Stimulated activated CD8-positive, alpha-beta memory T cell treated with anti-CD3 and anti-CD28 coated beads, Interleukin-15, amount 100 ng/mL, for 1 hour (primary cell): ENCODE measurements around the gene MYO1B.
"Not testable (repeated sequence)": the region's sequence is repeated elsewhere in the genome, so short reads cannot be mapped to it uniquely, and the experiment has no call there.

ENCODE experiments used
- DNase-seq: peaks from one replicate; pipeline ENCODE4 v3.0.0-alpha.2; 2020; ENCODE audit warnings: low read depth

The MYO1B gene

GRCh38 chr2:191410646-191411436, 165.6 kb downstream of the MYO1B start:
- no peak for DNase-seq

- no peak for DNase-seq
Measured at GRCh38 chr2:191411472-191411871, 166.3 kb downstream of the MYO1B start.

- DNase-seq: no peak
Measured at GRCh38 chr2:191412353-191412752, 167.1 kb downstream of the MYO1B start.

GRCh38 chr2:191415101-191415500, 169.9 kb downstream of the MYO1B start:
- no peak for DNase-seq

- DNase-seq: no peak
Measured at GRCh38 chr2:191415858-191416257, 170.7 kb downstream of the MYO1B start.

GRCh38 chr2:191417746-191418145, 172.5 kb downstream of the MYO1B start:
- DNase-seq: no peak

- DNase-seq: no peak
Measured at GRCh38 chr2:191421950-191422349, 176.7 kb downstream of the MYO1B start.

- DNase-seq: no peak
Measured at GRCh38 chr2:191427031-191427430, 181.8 kb downstream of the MYO1B start.

- no peak for DNase-seq
Measured at GRCh38 chr2:191428141-191428540, 182.9 kb downstream of the MYO1B start.

- no peak for DNase-seq
Measured at GRCh38 chr2:191430476-191430875, 185.3 kb downstream of the MYO1B start.

- DNase-seq: no peak
Measured at GRCh38 chr2:191432121-191432520, 186.9 kb downstream of the MYO1B start.

GRCh38 chr2:191434072-191434471, 188.9 kb downstream of the MYO1B start:
- DNase-seq: no peak

- DNase-seq: no peak
Measured at GRCh38 chr2:191435141-191435540, 189.9 kb downstream of the MYO1B start.

- DNase-seq: no peak
Measured at GRCh38 chr2:191436368-191437055, 191.3 kb downstream of the MYO1B start.

- DNase-seq: no peak
Measured at GRCh38 chr2:191439481-191439880, 194.3 kb downstream of the MYO1B start.

GRCh38 chr2:191441496-191442214, 196.5 kb downstream of the MYO1B start:
- no peak for DNase-seq

- DNase-seq: no peak
Measured at GRCh38 chr2:191443446-191443845, 198.2 kb downstream of the MYO1B start.

- DNase-seq: no peak
Measured at GRCh38 chr2:191446910-191447309, 201.7 kb downstream of the MYO1B start.

GRCh38 chr2:191451116-191451515, 205.9 kb downstream of the MYO1B start:
- DNase-seq: no peak

GRCh38 chr2:191452065-191452464, 206.9 kb downstream of the MYO1B start:
- no peak for DNase-seq

- DNase-seq: no peak
Measured at GRCh38 chr2:191453761-191454160, 208.6 kb downstream of the MYO1B start.

GRCh38 chr2:191456506-191456905, 211.3 kb downstream of the MYO1B start:
- DNase-seq: not testable (repeated sequence)

- no peak for DNase-seq
Measured at GRCh38 chr2:191459158-191459557, 214.0 kb downstream of the MYO1B start.
